ENCODE data around the gene ZNF557.
"Not testable (repeated sequence)": the region's sequence is repeated elsewhere in the genome, so short reads cannot be mapped to it uniquely, and the experiment has no call there.

DNA sequence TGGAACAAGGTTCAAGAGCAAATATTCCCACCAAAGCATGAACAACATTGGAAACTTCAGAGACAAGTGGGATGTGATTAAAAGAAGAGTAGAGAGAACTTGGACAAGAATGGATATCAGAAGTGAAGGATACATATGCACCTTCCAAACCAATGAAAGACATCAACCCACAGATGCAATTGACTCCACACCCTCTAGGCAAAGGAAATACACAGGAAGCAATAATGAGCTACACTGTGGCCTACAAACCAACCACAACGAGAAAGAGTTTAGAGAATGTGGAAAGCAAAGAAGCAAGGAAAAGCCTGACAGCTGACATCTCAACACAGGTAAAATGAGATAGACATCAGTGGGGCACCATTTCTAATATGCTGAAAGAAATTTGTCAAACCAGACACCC lies 40.7 kb upstream of the ZNF557 start:
- TF ChIP-seq, protein P1, sequence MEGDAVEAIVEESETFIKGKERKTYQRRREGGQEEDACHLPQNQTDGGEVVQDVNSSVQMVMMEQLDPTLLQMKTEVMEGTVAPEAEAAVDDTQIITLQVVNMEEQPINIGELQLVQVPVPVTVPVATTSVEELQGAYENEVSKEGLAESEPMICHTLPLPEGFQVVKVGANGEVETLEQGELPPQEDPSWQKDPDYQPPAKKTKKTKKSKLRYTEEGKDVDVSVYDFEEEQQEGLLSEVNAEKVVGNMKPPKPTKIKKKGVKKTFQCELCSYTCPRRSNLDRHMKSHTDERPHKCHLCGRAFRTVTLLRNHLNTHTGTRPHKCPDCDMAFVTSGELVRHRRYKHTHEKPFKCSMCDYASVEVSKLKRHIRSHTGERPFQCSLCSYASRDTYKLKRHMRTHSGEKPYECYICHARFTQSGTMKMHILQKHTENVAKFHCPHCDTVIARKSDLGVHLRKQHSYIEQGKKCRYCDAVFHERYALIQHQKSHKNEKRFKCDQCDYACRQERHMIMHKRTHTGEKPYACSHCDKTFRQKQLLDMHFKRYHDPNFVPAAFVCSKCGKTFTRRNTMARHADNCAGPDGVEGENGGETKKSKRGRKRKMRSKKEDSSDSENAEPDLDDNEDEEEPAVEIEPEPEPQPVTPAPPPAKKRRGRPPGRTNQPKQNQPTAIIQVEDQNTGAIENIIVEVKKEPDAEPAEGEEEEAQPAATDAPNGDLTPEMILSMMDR (IDR thresholded peaks at IDR 0.05) = not testable (repeated sequence)
- not testable (repeated sequence) for TF ChIP-seq POLR2A (IDR thresholded peaks at IDR 0.05)

Data from esophagus squamous epithelium (tissue), 4 donors.